Vagina (tissue), 2 donors: ENCODE data around the gene UST. TPM values are rescaled to one million over a fixed set of nuclear protein-coding genes. Genes with fewer than 3 reads are reported as not detected.

ENCODE experiments used
- DNase-seq, 2 donors: peaks; one replicate each; pipeline ENCODE4 v3.0.0-alpha.2; 2017; ENCODE audit errors: extremely low spot score in 2 of 2
- H3K27ac ChIP-seq: fragments of 200-600 bp; sonication (generic); one replicate; pipeline ENCODE4 v1.5.1; 2019
- H3K27me3 ChIP-seq: fragments of 200-600 bp; sonication (generic); one replicate; pipeline ENCODE4 v1.5.1; 2019
- H3K36me3 ChIP-seq, 2 donors: fragments of 200-600 bp; sonication (generic); one replicate each; pipeline ENCODE4 v1.5.1; 2017 to 2019
- H3K4me1 ChIP-seq: fragments of 200-600 bp; sonication (generic); one replicate; pipeline ENCODE4 v1.5.1; 2019
- H3K4me3 ChIP-seq, 2 donors: fragments of 200-600 bp; sonication (generic); 1 replicate in 1 of 2; 2 replicates in 1 of 2; pipeline ENCODE4 v1.5.1; 2016 to 2019
- H3K9me3 ChIP-seq: fragments of 200-600 bp; sonication (generic); one replicate; pipeline ENCODE4 v1.5.1; 2019
- CTCF ChIP-seq, 3 experiments: fragments of 450-650 bp in 2 of 3; fragments of 200-600 bp in 1 of 3; sonication (generic) in 1 of 3; IDR thresholded peaks; one replicate each; pipeline ENCODE4 v1.5.1; 2017 to 2019; ENCODE audit warnings: antibody characterized with exemption in 3 of 3, mild to moderate bottlenecking in 2 of 3, moderate library complexity in 2 of 3
- POLR2A ChIP-seq, 2 donors: fragments of 450-650 bp; IDR thresholded peaks; one replicate each; pipeline ENCODE4 v1.6.1; 2017; ENCODE audit warnings: antibody characterized with exemption in 2 of 2, mild to moderate bottlenecking in 2 of 2, moderate library complexity in 2 of 2
- POLR2AphosphoS5 ChIP-seq, 2 donors: sonication (generic); formaldehyde crosslinking; IDR thresholded peaks; one replicate each; pipeline ENCODE4 v1.9.0; 2017; ENCODE audit warnings: antibody characterized with exemption in 2 of 2, mild to moderate bottlenecking in 2 of 2, low read depth in 1 of 2; ENCODE audit not compliant: insufficient read depth in 1 of 2
- intact Hi-C: fragments of 100-400 bp; cut with DNase I; formaldehyde crosslinking; loops from one replicate; pipeline ENCODE4 v1.15.1; 2023
- total RNA-seq: library from RNA; depleted of rRNA; stranded (reverse); fragments of >200 nt; gene quantifications from one replicate; pipeline ENCODE4 v1.2.3, GENCODE V29; 2016

The UST gene
- total RNA-seq, 1 donor from 2014 or later: 14.2 TPM

GRCh38 chr6:148947621-148948444 is 201.0 kb downstream of the UST start:
- Histone ChIP-seq H3K27ac (no peak overlapping the region), H3K9me3 (no peaks in the 10 kb centered on the region), H3K36me3 (no peaks in the 10 kb centered on the region), H3K27me3 (no peaks in the 10 kb centered on the region), H3K4me3 (no peak overlapping the region), H3K4me1 (peaks cover 19% of the 10 kb centered on the region)
- TF ChIP-seq POLR2AphosphoS5 (IDR thresholded peaks at IDR 0.05; ENCODE audit: insufficient read depth in 1 of 2, low read depth in 1 of 2): no peak
- TF ChIP-seq CTCF (IDR thresholded peaks at IDR 0.05): peak; percentile 73 to 88 (median 85)
- intact Hi-C loops: loop anchor here (5.0 to 10.0 kb wide), 2 partner anchors 203 to 371 kb away; partner anchors contain the start of gene UST
- DNase-seq: no peak

- DNase-seq: no peak
- H3K9me3 ChIP-seq: no peaks in the 10 kb centered on the region
- TF ChIP-seq CTCF (IDR thresholded peaks at IDR 0.05): no peak
- no peak for TF ChIP-seq POLR2A (IDR thresholded peaks at IDR 0.05)
- no peak for TF ChIP-seq POLR2AphosphoS5 (IDR thresholded peaks at IDR 0.05; ENCODE audit: insufficient read depth in 1 of 2, low read depth in 1 of 2)
- no peaks in the 10 kb centered on the region for H3K36me3 ChIP-seq
- peaks cover 10% of the 10 kb centered on the region for H3K4me1 ChIP-seq
- no peak overlapping the region for H3K4me3 ChIP-seq
- no peak overlapping the region for H3K27ac ChIP-seq
- no peaks in the 10 kb centered on the region for H3K27me3 ChIP-seq
- intact Hi-C loops: no loop called here
Observed at GRCh38 chr6:148951662-148952061, 204.8 kb downstream of the UST start.

- no peak overlapping the region for H3K4me3 ChIP-seq
- TF ChIP-seq POLR2AphosphoS5 (IDR thresholded peaks at IDR 0.05; ENCODE audit: insufficient read depth in 1 of 2, low read depth in 1 of 2) (no peak), CTCF (IDR thresholded peaks at IDR 0.05) (no peak), POLR2A (IDR thresholded peaks at IDR 0.05) (no peak)
- no peaks in the 10 kb centered on the region for H3K9me3 ChIP-seq
- H3K4me1 ChIP-seq: peaks cover 10% of the 10 kb centered on the region
- no peaks in the 10 kb centered on the region for H3K27me3 ChIP-seq
- H3K36me3 ChIP-seq: no peaks in the 10 kb centered on the region
- intact Hi-C loops: no loop called here
- H3K27ac ChIP-seq: no peak overlapping the region
- DNase-seq: no peak
Observed at GRCh38 chr6:148952147-148953035, 205.6 kb downstream of the UST start.

- Histone ChIP-seq H3K27me3 (no peaks in the 10 kb centered on the region), H3K4me1 (peaks cover 10% of the 10 kb centered on the region), H3K4me3 (no peak overlapping the region), H3K36me3 (no peaks in the 10 kb centered on the region), H3K27ac (no peak overlapping the region), H3K9me3 (no peaks in the 10 kb centered on the region)
- no peak for DNase-seq
- TF ChIP-seq POLR2A (IDR thresholded peaks at IDR 0.05) (no peak), POLR2AphosphoS5 (IDR thresholded peaks at IDR 0.05; ENCODE audit: insufficient read depth in 1 of 2, low read depth in 1 of 2) (no peak), CTCF (IDR thresholded peaks at IDR 0.05) (no peak)
- intact Hi-C loops: no loop called here
Observed at GRCh38 chr6:148954461-148954860, 207.6 kb downstream of the UST start.
